GM23338 (cell line): Measurements from ENCODE around the gene ARG1. TPM values are rescaled to one million over a fixed set of nuclear protein-coding genes. Genes with fewer than 3 reads are reported as not detected.

Experiments
- ATAC-seq: fragments of 200-7000 bp; cut with Tn5 transposase; 3 replicates; pipeline ENCODE4 v1.9.1; 2020
- DNase-seq: peaks from one replicate; pipeline ENCODE4 v3.0.0-alpha.2; 2015; ENCODE audit warnings: low spot score
- H2AFZ ChIP-seq: fragments of 200-600 bp; sonication (generic); 2 replicates; pipeline ENCODE4 v1.8.0; 2016; ENCODE audit warnings: antibody characterized with exemption, mild to moderate bottlenecking, moderate library complexity
- H3F3A ChIP-seq: fragments of 200-600 bp; sonication (generic); replicated peaks from 2 replicates; pipeline ENCODE4 v1.8.0; 2017; ENCODE audit warnings: antibody characterized with exemption, mixed run types, low read depth
- H3K27ac ChIP-seq: fragments of 200-600 bp; sonication (generic); 2 replicates; pipeline ENCODE4 v1.6.1; 2016; ENCODE audit warnings: low read depth
- H3K27me3 ChIP-seq: fragments of 200-600 bp; sonication (generic); 2 replicates; pipeline ENCODE4 v1.8.0; 2016; ENCODE audit warnings: mild to moderate bottlenecking, mixed run types, moderate library complexity; ENCODE audit not compliant: insufficient read depth
- H3K36me3 ChIP-seq: fragments of 200-600 bp; sonication (generic); 2 replicates; pipeline ENCODE4 v1.8.0; 2016; ENCODE audit warnings: mild to moderate bottlenecking; ENCODE audit not compliant: insufficient read depth
- H3K4me1 ChIP-seq: fragments of 200-600 bp; sonication (generic); 2 replicates; pipeline ENCODE4 v1.8.0; 2016; ENCODE audit warnings: mild to moderate bottlenecking, moderate library complexity; ENCODE audit not compliant: insufficient read depth
- H3K4me2 ChIP-seq: fragments of 200-600 bp; sonication (generic); 2 replicates; pipeline ENCODE4 v1.7.1; 2017; ENCODE audit warnings: mixed run types
- H3K4me3 ChIP-seq: fragments of 200-600 bp; sonication (generic); 2 replicates; pipeline ENCODE4 v1.6.1; 2016; ENCODE audit warnings: mixed run types
- H3K79me2 ChIP-seq: fragments of 200-600 bp; sonication (generic); replicated peaks from 2 replicates; pipeline ENCODE4 v1.8.0; 2017; ENCODE audit warnings: mild to moderate bottlenecking; ENCODE audit not compliant: insufficient read depth
- H3K9me2 ChIP-seq: fragments of 200-600 bp; sonication (generic); 2 replicates; pipeline ENCODE4 v1.8.0; 2017; ENCODE audit not compliant: insufficient read depth
- H4K20me1 ChIP-seq: fragments of 200-600 bp; sonication (generic); replicated peaks from 2 replicates; pipeline ENCODE4 v1.8.0; 2017; ENCODE audit warnings: mild to moderate bottlenecking; ENCODE audit not compliant: insufficient read depth
- H3K27ac Mint-ChIP-seq: 2 replicates; pipeline ENCODE4 v1.8.0; 2020; ENCODE audit warnings: inconsistent platforms, mild to moderate bottlenecking, moderate library complexity, mixed read lengths
- H3K27me3 Mint-ChIP-seq: 3 replicates; pipeline ENCODE4 v1.8.0; 2022; ENCODE audit warnings: low read depth, mild to moderate bottlenecking, moderate library complexity, mixed read lengths, inconsistent platforms; ENCODE audit not compliant: insufficient read depth, poor library complexity
- H3K36me3 Mint-ChIP-seq: 3 replicates; pipeline ENCODE4 v1.8.0; 2021; ENCODE audit warnings: low read depth, mild to moderate bottlenecking, inconsistent platforms, moderate library complexity, mixed read lengths
- H3K4me1 Mint-ChIP-seq: 3 replicates; pipeline ENCODE4 v1.8.0; 2020; ENCODE audit warnings: mild to moderate bottlenecking, inconsistent platforms, mixed read lengths
- H3K4me3 Mint-ChIP-seq: 3 replicates; pipeline ENCODE4 v1.8.0; 2021; ENCODE audit warnings: moderate library complexity, mild to moderate bottlenecking, inconsistent platforms, mixed read lengths
- H3K9me3 Mint-ChIP-seq: 3 replicates; pipeline ENCODE4 v1.8.0; 2020; ENCODE audit warnings: moderate library complexity, mild to moderate bottlenecking, inconsistent platforms, mixed read lengths
- CREB1 ChIP-seq: fragments of 250-450 bp; sonication (Bioruptor Pico); IDR thresholded peaks from 2 replicates; pipeline ENCODE4 v1.5.0; 2020; ENCODE audit warnings: low read depth, mild to moderate bottlenecking, moderate library complexity
- JUNB ChIP-seq: IDR thresholded peaks from one replicate; pipeline ENCODE4 v1.6.1; 2016; ENCODE audit warnings: antibody characterized with exemption; ENCODE audit not compliant: unreplicated experiment
- NANOG ChIP-seq: IDR thresholded peaks from 2 replicates; pipeline ENCODE4 v1.6.1; 2016; ENCODE audit warnings: antibody characterized with exemption, borderline replicate concordance
- POLR2AphosphoS5 ChIP-seq: IDR thresholded peaks from 2 replicates; pipeline ENCODE4 v1.6.1; 2016; ENCODE audit warnings: antibody characterized with exemption, low read depth
- STAT1 ChIP-seq: IDR thresholded peaks from one replicate; pipeline ENCODE4 v1.6.1; 2016; ENCODE audit warnings: antibody characterized with exemption; ENCODE audit not compliant: unreplicated experiment
- ZNF114 ChIP-seq: fragments of 250-450 bp; sonication (Bioruptor Pico); IDR thresholded peaks from 2 replicates; pipeline ENCODE4 v1.5.0; 2020; ENCODE audit warnings: mild to moderate bottlenecking, moderate library complexity
- ZNF331 ChIP-seq: fragments of 250-450 bp; sonication (Bioruptor Pico); IDR thresholded peaks from 2 replicates; pipeline ENCODE4 v1.5.0; 2020; ENCODE audit warnings: low read depth, mild to moderate bottlenecking, moderate library complexity
- polyA plus RNA-seq: library from polyadenylated mRNA; unstranded; fragments of >200 nt; fragmentation: Nextera tagmentation; extraction: Ambion mirVana; gene quantifications from 2 replicates; pipeline ENCODE4 v1.2.1, GENCODE V29; 2016
- total RNA-seq: library from RNA; depleted of rRNA; stranded (reverse); fragments of >200 nt; shearing (Covaris generic); gene quantifications from 2 replicates; pipeline ENCODE4 v1.2.3, GENCODE V29; 2014
- TF ChIP-seq, protein P1 (sequence below), 2 experiments: fragments of 200-600 bp in 1 of 2; sonication (generic) in 1 of 2; conservative IDR thresholded peaks; 2 replicates each; pipeline versions ENCODE4 v1.5.1 to v1.6.1; 2016 to 2017; ENCODE audit warnings: antibody characterized with exemption in 2 of 2, low read depth in 2 of 2, mild to moderate bottlenecking in 2 of 2, moderate library complexity in 1 of 2
- TF ChIP-seq, protein P2 (sequence below): fragments of 250-450 bp; sonication (Bioruptor Pico); IDR thresholded peaks from 2 replicates; pipeline ENCODE4 v1.5.0; 2020; ENCODE audit warnings: mild to moderate bottlenecking, moderate library complexity

Gene ARG1
- total and polyA plus RNA-seq, 2 experiments from 2014 or later, result 0.18 TPM; not detected in 1

DNA sequence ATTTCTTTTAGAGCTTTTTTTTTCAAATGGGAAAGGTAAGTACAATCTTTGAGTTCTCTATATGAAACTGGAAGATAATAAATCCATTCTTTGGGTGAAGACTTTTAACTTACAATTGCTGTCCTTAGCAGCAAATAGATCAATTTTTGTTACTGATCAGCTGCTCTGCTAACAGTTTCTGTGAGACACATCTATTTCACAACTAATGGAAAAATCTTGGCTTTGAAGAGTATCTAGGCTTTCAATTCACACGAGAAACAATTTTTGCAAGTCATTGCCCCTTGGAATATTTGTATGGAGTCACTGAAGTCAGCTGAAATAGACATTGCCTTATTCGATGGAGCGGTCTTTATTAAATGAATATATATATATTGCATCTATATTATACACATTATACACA, 20.5 kb upstream of the ARG1 start (continued):
- no peak for TF ChIP-seq ZNF114 (CRISPR knock-in tag)

DNA sequence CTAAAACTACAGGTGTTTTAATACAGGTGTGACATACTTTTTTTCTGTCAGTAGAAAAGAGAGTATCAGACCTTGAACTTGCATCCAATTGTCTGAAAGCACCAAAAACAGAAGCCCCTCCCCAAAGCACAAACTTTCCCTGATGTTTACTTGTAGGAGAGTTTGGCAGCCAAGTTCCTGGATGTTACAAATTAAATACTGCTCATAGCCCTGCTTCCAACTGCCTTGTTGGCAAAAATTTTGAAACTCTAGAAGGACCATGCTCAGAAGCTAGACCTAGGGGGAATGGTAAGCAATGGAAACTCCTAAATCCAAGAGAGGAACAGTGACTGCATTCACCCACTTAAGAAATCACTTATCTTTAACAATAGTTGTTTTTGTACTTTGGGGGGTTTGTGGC, 17.0 kb upstream of the ARG1 start:
- Histone ChIP-seq H4K20me1 (no peaks in the 10 kb centered on the region), H3F3A (no peaks in the 10 kb centered on the region), H3K36me3 (no peaks in the 10 kb centered on the region), H3K79me2 (no peaks in the 10 kb centered on the region), H2AFZ (peak overlapping the region; percentile 12; the same call in 1 of the 2 replicates), H3K4me1 (no peaks in the 10 kb centered on the region), H3K9me2 (no peaks in the 10 kb centered on the region; the same call in 1 of the 2 replicates), H3K27me3 (no peaks in the 10 kb centered on the region), H3K4me3 (no peak overlapping the region), H3K4me2 (no peak overlapping the region), H3K27ac (no peak overlapping the region)
- Mint-ChIP-seq H3K36me3 (no peaks in the 10 kb centered on the region), H3K27ac (no peak overlapping the region), H3K9me3 (no peaks in the 10 kb centered on the region; the same call in 2 of the 3 replicates), H3K4me3 (no peak overlapping the region), H3K27me3 (peaks cover 3% of the 10 kb centered on the region), H3K4me1 (no peaks in the 10 kb centered on the region)
- TF ChIP-seq, protein P1, sequence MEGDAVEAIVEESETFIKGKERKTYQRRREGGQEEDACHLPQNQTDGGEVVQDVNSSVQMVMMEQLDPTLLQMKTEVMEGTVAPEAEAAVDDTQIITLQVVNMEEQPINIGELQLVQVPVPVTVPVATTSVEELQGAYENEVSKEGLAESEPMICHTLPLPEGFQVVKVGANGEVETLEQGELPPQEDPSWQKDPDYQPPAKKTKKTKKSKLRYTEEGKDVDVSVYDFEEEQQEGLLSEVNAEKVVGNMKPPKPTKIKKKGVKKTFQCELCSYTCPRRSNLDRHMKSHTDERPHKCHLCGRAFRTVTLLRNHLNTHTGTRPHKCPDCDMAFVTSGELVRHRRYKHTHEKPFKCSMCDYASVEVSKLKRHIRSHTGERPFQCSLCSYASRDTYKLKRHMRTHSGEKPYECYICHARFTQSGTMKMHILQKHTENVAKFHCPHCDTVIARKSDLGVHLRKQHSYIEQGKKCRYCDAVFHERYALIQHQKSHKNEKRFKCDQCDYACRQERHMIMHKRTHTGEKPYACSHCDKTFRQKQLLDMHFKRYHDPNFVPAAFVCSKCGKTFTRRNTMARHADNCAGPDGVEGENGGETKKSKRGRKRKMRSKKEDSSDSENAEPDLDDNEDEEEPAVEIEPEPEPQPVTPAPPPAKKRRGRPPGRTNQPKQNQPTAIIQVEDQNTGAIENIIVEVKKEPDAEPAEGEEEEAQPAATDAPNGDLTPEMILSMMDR (conservative IDR thresholded peaks at IDR 0.05; ENCODE audit: low read depth in 2 of 2), result no peak
- TF ChIP-seq, protein P2, sequence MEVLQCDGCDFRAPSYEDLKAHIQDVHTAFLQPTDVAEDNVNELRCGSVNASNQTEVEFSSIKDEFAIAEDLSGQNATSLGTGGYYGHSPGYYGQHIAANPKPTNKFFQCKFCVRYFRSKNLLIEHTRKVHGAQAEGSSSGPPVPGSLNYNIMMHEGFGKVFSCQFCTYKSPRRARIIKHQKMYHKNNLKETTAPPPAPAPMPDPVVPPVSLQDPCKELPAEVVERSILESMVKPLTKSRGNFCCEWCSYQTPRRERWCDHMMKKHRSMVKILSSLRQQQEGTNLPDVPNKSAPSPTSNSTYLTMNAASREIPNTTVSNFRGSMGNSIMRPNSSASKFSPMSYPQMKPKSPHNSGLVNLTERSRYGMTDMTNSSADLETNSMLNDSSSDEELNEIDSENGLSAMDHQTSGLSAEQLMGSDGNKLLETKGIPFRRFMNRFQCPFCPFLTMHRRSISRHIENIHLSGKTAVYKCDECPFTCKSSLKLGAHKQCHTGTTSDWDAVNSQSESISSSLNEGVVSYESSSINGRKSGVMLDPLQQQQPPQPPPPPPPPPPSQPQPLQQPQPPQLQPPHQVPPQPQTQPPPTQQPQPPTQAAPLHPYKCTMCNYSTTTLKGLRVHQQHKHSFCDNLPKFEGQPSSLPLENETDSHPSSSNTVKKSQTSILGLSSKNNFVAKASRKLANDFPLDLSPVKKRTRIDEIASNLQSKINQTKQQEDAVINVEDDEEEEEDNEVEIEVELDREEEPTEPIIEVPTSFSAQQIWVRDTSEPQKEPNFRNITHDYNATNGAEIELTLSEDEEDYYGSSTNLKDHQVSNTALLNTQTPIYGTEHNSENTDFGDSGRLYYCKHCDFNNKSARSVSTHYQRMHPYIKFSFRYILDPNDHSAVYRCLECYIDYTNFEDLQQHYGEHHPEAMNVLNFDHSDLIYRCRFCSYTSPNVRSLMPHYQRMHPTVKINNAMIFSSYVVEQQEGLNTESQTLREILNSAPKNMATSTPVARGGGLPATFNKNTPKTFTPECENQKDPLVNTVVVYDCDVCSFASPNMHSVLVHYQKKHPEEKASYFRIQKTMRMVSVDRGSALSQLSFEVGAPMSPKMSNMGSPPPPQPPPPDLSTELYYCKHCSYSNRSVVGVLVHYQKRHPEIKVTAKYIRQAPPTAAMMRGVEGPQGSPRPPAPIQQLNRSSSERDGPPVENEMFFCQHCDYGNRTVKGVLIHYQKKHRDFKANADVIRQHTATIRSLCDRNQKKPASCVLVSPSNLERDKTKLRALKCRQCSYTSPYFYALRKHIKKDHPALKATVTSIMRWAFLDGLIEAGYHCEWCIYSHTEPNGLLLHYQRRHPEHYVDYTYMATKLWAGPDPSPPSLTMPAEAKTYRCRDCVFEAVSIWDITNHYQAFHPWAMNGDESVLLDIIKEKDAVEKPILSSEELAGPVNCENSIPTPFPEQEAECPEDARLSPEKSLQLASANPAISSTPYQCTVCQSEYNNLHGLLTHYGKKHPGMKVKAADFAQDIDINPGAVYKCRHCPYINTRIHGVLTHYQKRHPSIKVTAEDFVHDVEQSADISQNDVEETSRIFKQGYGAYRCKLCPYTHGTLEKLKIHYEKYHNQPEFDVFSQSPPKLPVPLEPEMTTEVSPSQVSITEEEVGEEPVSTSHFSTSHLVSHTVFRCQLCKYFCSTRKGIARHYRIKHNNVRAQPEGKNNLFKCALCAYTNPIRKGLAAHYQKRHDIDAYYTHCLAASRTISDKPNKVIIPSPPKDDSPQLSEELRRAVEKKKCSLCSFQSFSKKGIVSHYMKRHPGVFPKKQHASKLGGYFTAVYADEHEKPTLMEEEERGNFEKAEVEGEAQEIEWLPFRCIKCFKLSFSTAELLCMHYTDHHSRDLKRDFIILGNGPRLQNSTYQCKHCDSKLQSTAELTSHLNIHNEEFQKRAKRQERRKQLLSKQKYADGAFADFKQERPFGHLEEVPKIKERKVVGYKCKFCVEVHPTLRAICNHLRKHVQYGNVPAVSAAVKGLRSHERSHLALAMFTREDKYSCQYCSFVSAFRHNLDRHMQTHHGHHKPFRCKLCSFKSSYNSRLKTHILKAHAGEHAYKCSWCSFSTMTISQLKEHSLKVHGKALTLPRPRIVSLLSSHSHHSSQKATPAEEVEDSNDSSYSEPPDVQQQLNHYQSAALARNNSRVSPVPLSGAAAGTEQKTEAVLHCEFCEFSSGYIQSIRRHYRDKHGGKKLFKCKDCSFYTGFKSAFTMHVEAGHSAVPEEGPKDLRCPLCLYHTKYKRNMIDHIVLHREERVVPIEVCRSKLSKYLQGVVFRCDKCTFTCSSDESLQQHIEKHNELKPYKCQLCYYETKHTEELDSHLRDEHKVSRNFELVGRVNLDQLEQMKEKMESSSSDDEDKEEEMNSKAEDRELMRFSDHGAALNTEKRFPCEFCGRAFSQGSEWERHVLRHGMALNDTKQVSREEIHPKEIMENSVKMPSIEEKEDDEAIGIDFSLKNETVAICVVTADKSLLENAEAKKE (CRISPR knock-in tag), result no peak
- TF ChIP-seq POLR2AphosphoS5 (no peak), STAT1 (no peak), ZNF331 (no peak), ZNF114 (CRISPR knock-in tag) (no peak), CREB1 (CRISPR knock-in tag) (no peak), NANOG (no peak), JUNB (no peak)
- ATAC-seq (no peak), DNase-seq (no peak)
